Esophagus mucosa (tissue), 1 donor: ENCODE data around the gene SPDYE9. TPM values are rescaled to one million over a fixed set of nuclear protein-coding genes. Genes with fewer than 3 reads are reported as not detected.
"Not testable (repeated sequence)": the region's sequence is repeated elsewhere in the genome, so short reads cannot be mapped to it uniquely, and the experiment has no call there.

Source experiments
- ATAC-seq: fragments of 200-7000 bp; cut with Tn5 transposase; one replicate; pipeline ENCODE4 v1.9.1; 2020
- total RNA-seq: library from RNA; stranded (reverse); gene quantifications from one replicate; pipeline ENCODE4 v1.2.4, GENCODE V29; 2023
- donor health status: DM: yes; HTN: yes; CAD: no.

SPDYE9 gene
- total RNA-seq = not detected

GRCh38 chr7:73085938-73086337 is at the start of gene SPDYE9:
TSS of gene SPDYE9 (minus strand) at chr7:73086038. CDS start at chr7:73084238, 1,800 bp downstream.
- not testable (repeated sequence) for ATAC-seq

GRCh38 chr7:73134866-73135265 is 49.0 kb upstream of the SPDYE9 start:
- ATAC-seq = peak; percentile 77

- ATAC-seq = not testable (repeated sequence)
Observed at GRCh38 chr7:73132651-73133217, 46.9 kb upstream of the SPDYE9 start.

- not testable (repeated sequence) for ATAC-seq
Observed at GRCh38 chr7:73130612-73131011, 44.8 kb upstream of the SPDYE9 start.

- ATAC-seq = peak; percentile 65
Observed at GRCh38 chr7:73124126-73124525, 38.3 kb upstream of the SPDYE9 start.

GRCh38 chr7:73122778-73123447 is 37.1 kb upstream of the SPDYE9 start:
- peak; percentile 12 for ATAC-seq

- not testable (repeated sequence) for ATAC-seq
Observed at GRCh38 chr7:73118155-73118554, 32.3 kb upstream of the SPDYE9 start.

- ATAC-seq = not testable (repeated sequence)
Observed at GRCh38 chr7:73057811-73058210, 28.0 kb downstream of the SPDYE9 start, which contains the start of gene SPDYE11. TSS of gene SPDYE11 (minus strand) at chr7:73057911. CDS start at chr7:73056111, 1,800 bp downstream.

GRCh38 chr7:73029666-73030065 is 56.2 kb downstream of the SPDYE9 start, which contains the start of gene SPDYE8:
TSS of gene SPDYE8 (minus strand) at chr7:73029766. CDS start at chr7:73027966, 1,800 bp downstream.
- ATAC-seq = not testable (repeated sequence)

Other genes starting within 250 kb of the SPDYE9 start
- 23.4 TPM for gene POM121, start 160.9 kb downstream of the SPDYE9 start, total RNA-seq
- not detected for gene TRIM74, start 116.6 kb downstream of the SPDYE9 start, total RNA-seq
- gene SPDYE8, start 56.3 kb downstream of the SPDYE9 start, total RNA-seq = not detected
- not detected for gene SPDYE11, start 28.1 kb downstream of the SPDYE9 start, total RNA-seq
- 22.1 TPM for gene NSUN5, start 222.8 kb upstream of the SPDYE9 start, total RNA-seq
- not detected for gene TRIM50, start 242.0 kb upstream of the SPDYE9 start, total RNA-seq
- not detected for gene FKBP6, start 242.1 kb upstream of the SPDYE9 start, total RNA-seq